Endothelial cell of umbilical vein (primary cell): Measurements from ENCODE around the gene C8A. TPM values are rescaled to one million over a fixed set of nuclear protein-coding genes. Genes with fewer than 3 reads are reported as not detected.

Source experiments
- BruUV-seq: library from RNA; stranded (reverse); fragments of 400-500 nt; replicated peaks from 2 replicates; lab custom pipeline; 2021; lab: Mats Ljungman, UMichigan
- CTCF ChIA-PET: fragments of 300-600, 350-600 bp; sonication (Branson Sonifier 250); formaldehyde crosslinking; loops from one replicate; lab custom pipeline; 2021; ENCODE audit warnings: antibody characterized with exemption, inconsistent platforms; lab: Charles Lee
- POLR2A ChIA-PET: fragments of 300-600, 350-600 bp; sonication (Branson Sonifier 250); formaldehyde crosslinking; loops from one replicate; lab custom pipeline; 2021; ENCODE audit warnings: antibody characterized with exemption, inconsistent platforms; lab: Charles Lee
- DNase-seq: peaks from one replicate; pipeline ENCODE4 v3.0.0-alpha.2; 2011; ENCODE audit warnings: low read depth, low spot score
- FAIRE-seq: peaks from 2 replicates; lab custom pipeline; 2011; peaks lifted over from hg19 to GRCh38; lab: Jason Lieb, UNC
- H2AFZ ChIP-seq: 2 replicates; pipeline ENCODE4 v1.6.0; 2012; ENCODE audit warnings: low read depth, low read length, control low read depth, inconsistent platforms
- H3K27ac ChIP-seq: 2 replicates; pipeline ENCODE4 v1.5.1; 2011; ENCODE audit warnings: low read depth, mild to moderate bottlenecking, control low read depth, low read length, moderate library complexity; ENCODE audit not compliant: insufficient read depth
- H3K27me3 ChIP-seq, 2 experiments: 2 replicates each; pipeline versions ENCODE4 v1.6.0 to v1.6.1; 2011; ENCODE audit warnings: low read length in 2 of 2, mixed read lengths in 1 of 2; ENCODE audit not compliant: control insufficient read depth in 2 of 2, insufficient read depth in 2 of 2
- H3K36me3 ChIP-seq, 2 experiments: 2 replicates in 1 of 2; 3 replicates in 1 of 2; pipeline ENCODE4 v1.5.1; 2011; ENCODE audit warnings: low read length in 2 of 2, mild to moderate bottlenecking in 1 of 2, moderate library complexity in 1 of 2; ENCODE audit not compliant: control insufficient read depth in 2 of 2, insufficient read depth in 2 of 2; ENCODE audit errors: extremely low read depth in 1 of 2
- H3K4me1 ChIP-seq: 3 replicates; pipeline ENCODE4 v1.5.1; 2011; ENCODE audit warnings: mild to moderate bottlenecking, low read length; ENCODE audit not compliant: control insufficient read depth, insufficient read depth; ENCODE audit errors: extremely low read depth
- H3K4me2 ChIP-seq: 2 replicates; pipeline ENCODE4 v1.6.1; 2011; ENCODE audit warnings: low read length, control low read depth, mixed read lengths; ENCODE audit not compliant: insufficient read depth
- H3K4me3 ChIP-seq, 3 experiments: fragments of 200-600 bp in 1 of 3; sonication (generic), shearing (Covaris generic) in 1 of 3; replicated peaks in 1 of 3; 2 replicates each; pipeline ENCODE4 v1.5.1; 2011 to 2016; ENCODE audit warnings: control low read depth in 3 of 3, low read length in 3 of 3, mild to moderate bottlenecking in 2 of 3, inconsistent platforms in 1 of 3, low read depth in 1 of 3, moderate library complexity in 1 of 3; ENCODE audit not compliant: insufficient read depth in 1 of 3
- H3K79me2 ChIP-seq: 2 replicates; pipeline ENCODE4 v1.6.0; 2012; ENCODE audit warnings: low read length, inconsistent platforms; ENCODE audit not compliant: control insufficient read depth, insufficient read depth
- H3K9ac ChIP-seq: replicated peaks from 2 replicates; pipeline ENCODE3; 2011; ENCODE audit warnings: low read length, control low read depth; ENCODE audit not compliant: insufficient read depth; ENCODE audit errors: extremely low read depth
- H3K9me1 ChIP-seq: replicated peaks from 3 replicates; pipeline ENCODE4 v1.6.0; 2011; ENCODE audit warnings: mild to moderate bottlenecking, low read length; ENCODE audit not compliant: control insufficient read depth, insufficient read depth; ENCODE audit errors: extremely low read depth
- H3K9me3 ChIP-seq: replicated peaks from 2 replicates; pipeline ENCODE4 v1.5.1; 2012; ENCODE audit warnings: low read length, inconsistent platforms; ENCODE audit not compliant: control insufficient read depth, insufficient read depth
- H4K20me1 ChIP-seq: replicated peaks from 2 replicates; pipeline ENCODE3; 2011; ENCODE audit warnings: mild to moderate bottlenecking, low read length; ENCODE audit not compliant: control insufficient read depth, insufficient read depth; ENCODE audit errors: extremely low read depth
- CTCF ChIP-seq, 2 donors: IDR thresholded peaks; 1 replicate in 1 of 2; 2 replicates in 1 of 2; pipeline ENCODE4 v1.5.1; 2011; ENCODE audit warnings: low read length in 2 of 2, mild to moderate bottlenecking in 2 of 2, moderate library complexity in 2 of 2, control low read depth in 1 of 2, inconsistent platforms in 1 of 2, low read depth in 1 of 2; ENCODE audit not compliant: insufficient read depth in 1 of 2; ENCODE audit errors: extremely low read depth in 1 of 2
- FOS ChIP-seq: IDR thresholded peaks from 2 replicates; pipeline ENCODE4 v1.6.1; 2011; ENCODE audit warnings: mild to moderate bottlenecking, low read length, moderate library complexity, borderline replicate concordance; ENCODE audit not compliant: insufficient read depth
- GATA2 ChIP-seq: IDR thresholded peaks from 2 replicates; pipeline ENCODE4 v1.7.0; 2011; ENCODE audit warnings: low read depth, mild to moderate bottlenecking, moderate library complexity, mixed read lengths, low read length; ENCODE audit not compliant: insufficient read length, insufficient read depth
- JUN ChIP-seq: IDR thresholded peaks from 2 replicates; pipeline ENCODE4 v1.6.1; 2011; ENCODE audit warnings: borderline replicate concordance, low read depth; ENCODE audit not compliant: insufficient read length, insufficient read depth
- MAX ChIP-seq: IDR thresholded peaks from 2 replicates; pipeline ENCODE4 v1.6.1; 2011; ENCODE audit not compliant: insufficient read depth, insufficient read length
- MYC ChIP-seq: IDR thresholded peaks from one replicate; pipeline ENCODE4 v1.6.1; 2011; ENCODE audit warnings: mild to moderate bottlenecking, low read depth, low read length
- POLR2A ChIP-seq: IDR thresholded peaks from 2 replicates; pipeline ENCODE4 v1.6.1; 2012; ENCODE audit warnings: low read depth, mild to moderate bottlenecking, control low read depth, low read length
- POLR2AphosphoS5 ChIP-seq: IDR thresholded peaks from 2 replicates; pipeline ENCODE4 v1.6.1; 2012; ENCODE audit warnings: low read depth, mild to moderate bottlenecking, control low read depth, low read length, moderate library complexity; ENCODE audit not compliant: insufficient read depth
- dilution Hi-C: fragments of 300-500 bp; cut with MboI; formaldehyde crosslinking; loops from one replicate; pipeline ENCODE4 v1.15.0; 2019; ENCODE audit warnings: low sequenced_read_pairs; ENCODE audit not compliant: extremely low pct_ligation_motif_present
- intact Hi-C: fragments of 100-400 bp; cut with micrococcal nuclease; formaldehyde crosslinking; loops from one replicate; pipeline ENCODE4 v1.10.0; 2022
- polyA plus RNA-seq, 4 experiments: library from polyadenylated mRNA; depleted of rRNA in 3 of 4; stranded (reverse) in 3 of 4; unstranded in 1 of 4; fragments of >200 nt; gene quantifications; 2 replicates each; pipeline versions ENCODE4 v1.2.1 to v1.2.3, GENCODE V29; 2011 to 2012; ENCODE audit warnings: missing spikeins in 1 of 4
- total RNA-seq: library from RNA; stranded (reverse); gene quantifications from 2 replicates; pipeline ENCODE4 v1.2.3, GENCODE V29; 2021

C8A gene
- total and polyA plus RNA-seq, 2 donors (not counting 3 experiments of a cell fraction or from before 2014, with no cell fraction given), result not detected

GRCh38 chr1:56863265-56863992 lies 8.8 kb downstream of the C8A start:
- H4K20me1 ChIP-seq, result no peaks in the 10 kb centered on the region
- no peak overlapping the region for H3K4me3 ChIP-seq
- no peaks in the 10 kb centered on the region for H3K27me3 ChIP-seq
- H3K9me1 ChIP-seq, result no peaks in the 10 kb centered on the region
- H3K4me1 ChIP-seq, result no peaks in the 10 kb centered on the region
- H3K9me3 ChIP-seq, result no peaks in the 10 kb centered on the region
- TF ChIP-seq GATA2, result no peak
- no peak for TF ChIP-seq POLR2A
- no peak for TF ChIP-seq FOS
- TF ChIP-seq CTCF (IDR thresholded peaks at IDR 0.05; ENCODE audit: extremely low read depth in 1 of 2, insufficient read depth in 1 of 2, low read depth in 1 of 2, low read length in 2 of 2), result no peak
- TF ChIP-seq MYC, result no peak
- no peak for TF ChIP-seq MAX
- no peak for TF ChIP-seq POLR2AphosphoS5
- no peak for TF ChIP-seq JUN
- no peak overlapping the region for H3K9ac ChIP-seq
- H2AFZ ChIP-seq, result no peak overlapping the region
- dilution Hi-C loops (no loop called here), intact Hi-C loops (no loop called here)
- BruUV-seq, result no TSS peak
- H3K79me2 ChIP-seq, result no peaks in the 10 kb centered on the region
- ChIA-PET CTCF (no interaction called here), POLR2A (no interaction called here)
- FAIRE-seq, result no peak
- no peak for DNase-seq
- no peak overlapping the region for H3K4me2 ChIP-seq
- no peak overlapping the region for H3K27ac ChIP-seq
- H3K36me3 ChIP-seq, result no peaks in the 10 kb centered on the region
